ENCODE data around the gene FAM168A.

FAM168A gene

GRCh38 chr11:73405146-73405510, 192.8 kb downstream of the FAM168A start:
- no peak overlapping the region for H3K27ac Mint-ChIP-seq
- H3K27me3 Mint-ChIP-seq, result no peaks in the 10 kb centered on the region
- intact Hi-C loops (cut with micrococcal nuclease), result no loop called here
- H3K36me3 Mint-ChIP-seq (ENCODE audit: low read depth), result peaks cover 85% of the 10 kb centered on the region
- peaks cover 79% of the 10 kb centered on the region for H3K4me1 Mint-ChIP-seq (ENCODE audit: low read depth)
- no peaks in the 10 kb centered on the region for H3K9me3 Mint-ChIP-seq
- H3K4me3 Mint-ChIP-seq, result no peak overlapping the region

GRCh38 chr11:73404506-73405145, 193.3 kb downstream of the FAM168A start:
- Mint-ChIP-seq H3K4me3 (no peak overlapping the region), H3K27ac (no peak overlapping the region)
- intact Hi-C loops (cut with micrococcal nuclease), result loop anchor here (1.0 kb wide), 1 partner anchor 257 kb away; no protein-coding TSS in a partner anchor

GRCh38 chr11:73404048-73404447, 193.9 kb downstream of the FAM168A start:
- H3K27ac Mint-ChIP-seq, result peak overlapping the region; percentile 35
- no peak overlapping the region for H3K4me3 Mint-ChIP-seq
- H3K9me3 Mint-ChIP-seq, result no peaks in the 10 kb centered on the region
- intact Hi-C loops (cut with micrococcal nuclease), result loop anchor here (1.0 kb wide), 1 partner anchor 257 kb away; no protein-coding TSS in a partner anchor
- H3K27me3 Mint-ChIP-seq, result no peaks in the 10 kb centered on the region
- H3K36me3 Mint-ChIP-seq (ENCODE audit: low read depth), result peaks cover 85% of the 10 kb centered on the region
- peaks cover 75% of the 10 kb centered on the region for H3K4me1 Mint-ChIP-seq (ENCODE audit: low read depth)

More at GRCh38 chr11:73404506-73405145, 193.3 kb downstream of the FAM168A start:
- H3K9me3 Mint-ChIP-seq, result no peaks in the 10 kb centered on the region
- H3K27me3 Mint-ChIP-seq, result no peaks in the 10 kb centered on the region
- H3K36me3 Mint-ChIP-seq (ENCODE audit: low read depth), result peaks cover 85% of the 10 kb centered on the region
- peaks cover 75% of the 10 kb centered on the region for H3K4me1 Mint-ChIP-seq (ENCODE audit: low read depth)

GRCh38 chr11:73403541-73403940, 194.4 kb downstream of the FAM168A start:
- Mint-ChIP-seq H3K27ac (peak overlapping the region; percentile 35), H3K4me3 (no peak overlapping the region), H3K9me3 (no peaks in the 10 kb centered on the region), H3K36me3 (ENCODE audit: low read depth) (peaks cover 85% of the 10 kb centered on the region), H3K4me1 (ENCODE audit: low read depth) (peaks cover 74% of the 10 kb centered on the region), H3K27me3 (no peaks in the 10 kb centered on the region)
- intact Hi-C loops (cut with micrococcal nuclease), result no loop called here

GRCh38 chr11:73402834-73403185, 195.1 kb downstream of the FAM168A start:
- Mint-ChIP-seq H3K27ac (peak overlapping the region; percentile 35), H3K9me3 (no peaks in the 10 kb centered on the region)
- intact Hi-C loops (cut with micrococcal nuclease), result no loop called here

GRCh38 chr11:73401924-73402833, 195.7 kb downstream of the FAM168A start:
- Mint-ChIP-seq H3K9me3 (no peaks in the 10 kb centered on the region), H3K4me3 (no peak overlapping the region), H3K27me3 (no peaks in the 10 kb centered on the region), H3K27ac (no peak overlapping the region), H3K36me3 (ENCODE audit: low read depth) (peaks cover 85% of the 10 kb centered on the region), H3K4me1 (ENCODE audit: low read depth) (peaks cover 75% of the 10 kb centered on the region)
- intact Hi-C loops (cut with micrococcal nuclease), result no loop called here

More at GRCh38 chr11:73402834-73403185, 195.1 kb downstream of the FAM168A start:
- H3K4me1 Mint-ChIP-seq (ENCODE audit: low read depth), result peaks cover 74% of the 10 kb centered on the region
- no peak overlapping the region for H3K4me3 Mint-ChIP-seq
- peaks cover 85% of the 10 kb centered on the region for H3K36me3 Mint-ChIP-seq (ENCODE audit: low read depth)
- no peaks in the 10 kb centered on the region for H3K27me3 Mint-ChIP-seq

- H3K4me3 Mint-ChIP-seq, result no peak overlapping the region
- intact Hi-C loops (cut with micrococcal nuclease), result no loop called here
Measured at GRCh38 chr11:73401217-73401923, 196.5 kb downstream of the FAM168A start.

GRCh38 chr11:73400293-73400692, 197.6 kb downstream of the FAM168A start:
- no peak overlapping the region for H3K27ac Mint-ChIP-seq

More at GRCh38 chr11:73401217-73401923, 196.5 kb downstream of the FAM168A start:
- Mint-ChIP-seq H3K9me3 (no peaks in the 10 kb centered on the region), H3K4me1 (ENCODE audit: low read depth) (peaks cover 77% of the 10 kb centered on the region), H3K27ac (no peak overlapping the region), H3K27me3 (no peaks in the 10 kb centered on the region), H3K36me3 (ENCODE audit: low read depth) (peaks cover 85% of the 10 kb centered on the region)

GRCh38 chr11:73399636-73400035, 198.3 kb downstream of the FAM168A start:
- peak overlapping the region; percentile 23 for H3K27ac Mint-ChIP-seq
- H3K4me3 Mint-ChIP-seq, result no peak overlapping the region
- H3K36me3 Mint-ChIP-seq (ENCODE audit: low read depth), result peaks cover 85% of the 10 kb centered on the region
- H3K27me3 Mint-ChIP-seq, result no peaks in the 10 kb centered on the region
- intact Hi-C loops (cut with micrococcal nuclease), result no loop called here
- H3K9me3 Mint-ChIP-seq, result no peaks in the 10 kb centered on the region
- peaks cover 72% of the 10 kb centered on the region for H3K4me1 Mint-ChIP-seq (ENCODE audit: low read depth)

More at GRCh38 chr11:73400293-73400692, 197.6 kb downstream of the FAM168A start:
- intact Hi-C loops (cut with micrococcal nuclease), result no loop called here
- Mint-ChIP-seq H3K4me3 (no peak overlapping the region), H3K27me3 (no peaks in the 10 kb centered on the region), H3K9me3 (no peaks in the 10 kb centered on the region), H3K4me1 (ENCODE audit: low read depth) (peaks cover 73% of the 10 kb centered on the region), H3K36me3 (ENCODE audit: low read depth) (peaks cover 85% of the 10 kb centered on the region)

GRCh38 chr11:73399159-73399590, 198.7 kb downstream of the FAM168A start:
- Mint-ChIP-seq H3K27ac (peak overlapping the region; percentile 23), H3K4me1 (ENCODE audit: low read depth) (peaks cover 76% of the 10 kb centered on the region), H3K9me3 (no peaks in the 10 kb centered on the region), H3K4me3 (no peak overlapping the region), H3K36me3 (ENCODE audit: low read depth) (peaks cover 90% of the 10 kb centered on the region), H3K27me3 (no peaks in the 10 kb centered on the region)
- intact Hi-C loops (cut with micrococcal nuclease), result no loop called here

GRCh38 chr11:73398721-73399120, 199.2 kb downstream of the FAM168A start:
- H3K27me3 Mint-ChIP-seq, result no peaks in the 10 kb centered on the region
- no peak overlapping the region for H3K4me3 Mint-ChIP-seq
- intact Hi-C loops (cut with micrococcal nuclease), result no loop called here
- H3K36me3 Mint-ChIP-seq (ENCODE audit: low read depth), result peaks cover 94% of the 10 kb centered on the region
- H3K9me3 Mint-ChIP-seq, result no peaks in the 10 kb centered on the region
- H3K4me1 Mint-ChIP-seq (ENCODE audit: low read depth), result peaks cover 76% of the 10 kb centered on the region
- H3K27ac Mint-ChIP-seq, result peak overlapping the region; percentile 23

GRCh38 chr11:73398132-73398526, 199.8 kb downstream of the FAM168A start:
- H3K4me3 Mint-ChIP-seq, result no peak overlapping the region

GRCh38 chr11:73397468-73398131, 200.3 kb downstream of the FAM168A start:
- no peaks in the 10 kb centered on the region for H3K27me3 Mint-ChIP-seq
- H3K36me3 Mint-ChIP-seq (ENCODE audit: low read depth), result peaks cover 99% of the 10 kb centered on the region
- peak overlapping the region; percentile 51 for H3K27ac Mint-ChIP-seq
- H3K9me3 Mint-ChIP-seq, result no peaks in the 10 kb centered on the region
- H3K4me1 Mint-ChIP-seq (ENCODE audit: low read depth), result peaks cover 76% of the 10 kb centered on the region
- H3K4me3 Mint-ChIP-seq, result no peak overlapping the region
- intact Hi-C loops (cut with micrococcal nuclease), result no loop called here

More at GRCh38 chr11:73398132-73398526, 199.8 kb downstream of the FAM168A start:
- Mint-ChIP-seq H3K36me3 (ENCODE audit: low read depth) (peaks cover 99% of the 10 kb centered on the region), H3K27ac (no peak overlapping the region), H3K9me3 (no peaks in the 10 kb centered on the region), H3K27me3 (no peaks in the 10 kb centered on the region), H3K4me1 (ENCODE audit: low read depth) (peaks cover 76% of the 10 kb centered on the region)
- intact Hi-C loops (cut with micrococcal nuclease), result no loop called here
